Lower leg skin (tissue), 4 donors: Measurements from ENCODE around the gene NUDT16L1. TPM values are rescaled to one million over a fixed set of nuclear protein-coding genes. Genes with fewer than 3 reads are reported as not detected.

Experiments
- DNase-seq, 2 donors: peaks; one replicate each; pipeline ENCODE4 v3.0.0-alpha.2; 2019; ENCODE audit warnings: low spot score in 2 of 2
- H3K4me3 ChIP-seq: fragments of 200-600 bp; sonication (generic); 2 replicates; pipeline ENCODE4 v1.5.1; 2017; ENCODE audit warnings: mild to moderate bottlenecking, low read depth; ENCODE audit not compliant: poor library complexity, severe bottlenecking
- CTCF ChIP-seq, 3 donors: fragments of 450-650 bp; IDR thresholded peaks; one replicate each; pipeline ENCODE4 v1.5.1; 2016; ENCODE audit warnings: antibody characterized with exemption in 3 of 3, mild to moderate bottlenecking in 3 of 3, moderate library complexity in 2 of 3
- POLR2A ChIP-seq, 2 donors: fragments of 450-650 bp; IDR thresholded peaks; one replicate each; pipeline ENCODE4 v1.6.1; 2016 to 2017; ENCODE audit warnings: antibody characterized with exemption in 2 of 2, mild to moderate bottlenecking in 1 of 2, moderate library complexity in 1 of 2
- WGBS, 2 donors: methylation state at CpG; one replicate each; pipeline ENCODE4 v1.1.5; 2018; 5-methylcytosine and 5-hydroxymethylcytosine counted together
- intact Hi-C: fragments of 100-400 bp; cut with DNase I; formaldehyde crosslinking; loops from one replicate; pipeline ENCODE4 v1.15.0; 2023; ENCODE audit warnings: low total_unique reads
- microRNA-seq, 2 donors: library from miRNA; unstranded; fragments of <30 nt; microRNA quantifications; one replicate each; pipeline ENCODE4, GENCODE V29; 2016; ENCODE audit warnings: borderline replicate concordance in 2 of 2, borderline number of aligned reads in 1 of 2
- total RNA-seq, 4 donors: library from RNA; depleted of rRNA; stranded (reverse); fragments of >200 nt; gene quantifications; one replicate each; pipeline ENCODE4 v1.1.0, GENCODE V29; 2016

NUDT16L1 gene
- total RNA-seq, 4 donors from 2014 or later = 18.5 to 27.8 (median 23.6) TPM

DNA sequence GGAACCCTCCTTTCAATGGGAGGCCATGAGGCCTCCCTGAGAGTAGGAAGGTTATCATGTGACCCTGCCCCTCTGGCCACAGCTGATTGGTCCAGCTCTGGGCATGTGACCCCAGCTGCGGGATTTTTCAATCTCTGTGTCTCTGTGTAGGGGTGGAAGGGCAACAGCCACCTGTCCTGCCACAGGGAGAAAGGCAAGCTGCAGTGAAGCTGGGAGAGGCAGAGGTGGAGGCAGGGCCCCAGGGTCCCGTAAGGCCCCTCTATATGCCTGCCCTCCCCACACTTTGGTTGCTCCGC is 51.9 kb downstream of the NUDT16L1 start:
- 86 to 90% methylated on average over 3 of the region's 3 CpGs for WGBS, 2 donors
- no peak overlapping the region for H3K4me3 ChIP-seq
- TF ChIP-seq CTCF (IDR thresholded peaks at IDR 0.05) (no peak), POLR2A (IDR thresholded peaks at IDR 0.05) (no peak)
- no peak for DNase-seq
- intact Hi-C loops = no loop called here

Small RNA genes within 50 kb of the gene (microRNA-seq; reads per million reads assigned to microRNA genes)
- 0 reads per million in 2 donors for gene MIR6769A

Other genes starting within 250 kb of the NUDT16L1 start
- 10 to 100 TPM; 51.9 to 72.8 (median 58.2) TPM for gene NMRAL1, start 218.9 kb upstream of the NUDT16L1 start, total RNA-seq
- 10 to 100 TPM; 48.8 to 70.6 (median 59.0) TPM for gene HMOX2, start 217.2 kb upstream of the NUDT16L1 start, total RNA-seq
- gene CDIP1, start 154.8 kb upstream of the NUDT16L1 start, total RNA-seq = 10 to 100 TPM in 3 of 4 donors, 1 to 10 TPM in 1; 9.9 to 18.4 (median 15.0) TPM
- gene C16orf96, start 137.2 kb upstream of the NUDT16L1 start, total RNA-seq = under 1 TPM; 0.08 to 0.49 (median 0.29) TPM
- 10 to 100 TPM in 3 of 4 donors, 1 to 10 TPM in 1; 9.8 to 14.9 (median 14.3) TPM for gene UBALD1, start 78.7 kb upstream of the NUDT16L1 start, total RNA-seq
- 10 to 100 TPM; 35.3 to 53.4 (median 40.1) TPM for gene MGRN1, start 68.7 kb upstream of the NUDT16L1 start, total RNA-seq
- 10 to 100 TPM; 10.4 to 28.8 (median 17.4) TPM for gene ANKS3, start 40.7 kb downstream of the NUDT16L1 start, total RNA-seq
- 1 to 10 TPM in 1 of 4 donors, under 1 TPM in 1, not detected in 2; 0.16 to 1.4 TPM for gene DNAAF8, start 41.0 kb downstream of the NUDT16L1 start, total RNA-seq
- 10 to 100 TPM; 12.6 to 23.3 (median 20.5) TPM for gene ZNF500, start 73.6 kb downstream of the NUDT16L1 start, total RNA-seq
- not detected for gene SEPTIN12, start 94.8 kb downstream of the NUDT16L1 start, total RNA-seq
- gene SMIM22, start 101.8 kb downstream of the NUDT16L1 start, total RNA-seq = 10 to 100 TPM in 1 of 4 donors, 1 to 10 TPM in 2, not detected in 1; 6.6 to 10.6 (median 7.6) TPM
- 10 to 100 TPM in 2 of 4 donors, 1 to 10 TPM in 2; 7.3 to 15.8 (median 10.2) TPM for gene ROGDI, start 109.1 kb downstream of the NUDT16L1 start, total RNA-seq
- gene GLYR1, start 153.7 kb downstream of the NUDT16L1 start, total RNA-seq = 10 to 100 TPM; 36.8 to 52.6 (median 51.3) TPM
- gene UBN1, start 153.9 kb downstream of the NUDT16L1 start, total RNA-seq = 10 to 100 TPM; 20.7 to 38.3 (median 27.9) TPM
- 100 to 1,000 TPM; 445 to 545 (median 495) TPM for gene PPL, start 243.6 kb downstream of the NUDT16L1 start, total RNA-seq